SU-DHL-6 (cell line): Measurements from ENCODE around the gene XYLT1.

Experiments used
- CTCF ChIP-seq: fragments of 200-600 bp; sonication (generic); IDR thresholded peaks from one replicate; pipeline ENCODE4 v1.5.1; 2017; ENCODE audit warnings: antibody characterized with exemption, mild to moderate bottlenecking, low read length, moderate library complexity; ENCODE audit not compliant: insufficient read depth, poor library complexity, severe bottlenecking
- EZH2phosphoT487 ChIP-seq: fragments of 200-600 bp; sonication (generic), shearing (Covaris generic); conservative IDR thresholded peaks from 2 replicates; pipeline ENCODE4 v1.6.1; 2018; ENCODE audit warnings: mild to moderate bottlenecking, antibody characterized with exemption, low read length, moderate library complexity, mixed read lengths

GRCh38 chr16:17448640-17449638, 21.8 kb downstream of the XYLT1 start:
- TF ChIP-seq CTCF (no peak), EZH2phosphoT487 (no peak)
